GM20000 (cell line): ENCODE results near the gene DICER1.

ENCODE experiments used
- DNase-seq: peaks from one replicate; pipeline ENCODE4 v3.0.0; 2012; ENCODE audit warnings: low spot score
- CTCF ChIP-seq: IDR thresholded peaks from 2 replicates; pipeline ENCODE4 v1.5.1; 2012; ENCODE audit warnings: mild to moderate bottlenecking, control low read depth; ENCODE audit errors: extremely low read depth, missing control alignments

DICER1 gene

GRCh38 chr14:95167177-95167576, 9.8 kb upstream of the DICER1 start:
- no peak for TF ChIP-seq CTCF
- DNase-seq, result no peak

DNA sequence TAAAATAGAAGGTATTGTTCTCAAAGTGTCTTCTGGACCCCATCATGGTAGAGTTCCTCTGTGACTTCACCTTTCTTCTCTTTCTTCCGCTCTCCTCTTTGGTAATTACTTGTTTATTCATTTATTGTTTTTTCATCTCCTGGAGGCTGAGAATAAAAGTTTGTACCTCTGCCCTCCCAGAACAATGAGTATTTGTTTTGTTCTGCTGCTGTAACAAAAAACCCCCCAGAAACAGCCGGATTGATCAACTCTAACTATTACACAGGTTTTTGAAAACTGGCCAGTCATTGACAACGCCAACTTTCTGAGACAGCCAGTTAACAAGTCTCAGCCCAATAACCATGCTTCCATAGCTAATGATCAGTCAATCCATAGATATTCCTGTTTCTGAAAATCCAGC, 8.2 kb upstream of the DICER1 start:
- no peak for TF ChIP-seq CTCF
- no peak for DNase-seq

GRCh38 chr14:95164506-95164905, 7.2 kb upstream of the DICER1 start:
- TF ChIP-seq CTCF, result no peak
- DNase-seq, result no peak

- DNase-seq, result no peak
- TF ChIP-seq CTCF, result no peak
Measured at GRCh38 chr14:95163666-95164065, 6.3 kb upstream of the DICER1 start.

DNA sequence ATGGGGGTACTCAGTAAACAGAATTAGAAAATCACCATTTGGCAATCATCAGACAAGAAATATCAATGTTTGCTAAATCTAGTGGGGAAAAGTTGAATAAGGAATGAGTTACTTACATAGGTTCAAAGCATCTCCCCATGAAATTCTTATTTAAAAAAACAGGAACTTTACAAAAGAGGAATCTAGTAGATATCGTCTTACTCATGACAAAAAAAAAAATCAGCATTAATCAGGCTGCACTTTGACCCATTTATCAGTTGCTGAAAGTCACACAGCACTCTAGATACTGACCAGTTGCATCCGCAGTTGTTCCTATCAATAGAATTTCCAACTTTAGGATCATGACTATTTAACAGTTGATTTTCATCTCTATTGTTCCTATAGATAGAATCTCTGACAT, 5.8 kb upstream of the DICER1 start:
- TF ChIP-seq CTCF, result no peak
- DNase-seq, result no peak

- no peak for DNase-seq
- no peak for TF ChIP-seq CTCF
Measured at GRCh38 chr14:95162641-95163040, 5.3 kb upstream of the DICER1 start.

- no peak for TF ChIP-seq CTCF
- no peak for DNase-seq
Measured at GRCh38 chr14:95157048-95157326, 342 bp downstream of the DICER1 start.
